Urinary bladder (tissue), 4 donors: Measurements from ENCODE around the gene GART. TPM values are rescaled to one million over a fixed set of nuclear protein-coding genes. Genes with fewer than 3 reads are reported as not detected.

Source experiments
- DNase-seq: peaks from one replicate; pipeline ENCODE4 v3.0.0-alpha.2; 2015; ENCODE audit errors: extremely low spot score
- H3K27ac ChIP-seq: one replicate; pipeline ENCODE4 v1.5.1; 2013; ENCODE audit warnings: low read depth, mild to moderate bottlenecking, moderate library complexity
- H3K36me3 ChIP-seq: one replicate; pipeline ENCODE4 v1.6.1; 2013; ENCODE audit warnings: mild to moderate bottlenecking, moderate library complexity; ENCODE audit not compliant: insufficient read depth
- H3K4me1 ChIP-seq: one replicate; pipeline ENCODE4 v1.6.1; 2013; ENCODE audit warnings: mild to moderate bottlenecking, moderate library complexity; ENCODE audit not compliant: insufficient read depth
- H3K4me3 ChIP-seq: one replicate; pipeline ENCODE4 v1.5.1; 2013; ENCODE audit warnings: low read depth, low read length
- WGBS: extraction: QIAGEN DNeasy Blood & Tissue Kit; methylation state at CpG from one replicate; pipeline ENCODE4 v1.1.7; 2013; 5-methylcytosine and 5-hydroxymethylcytosine counted together
- polyA plus RNA-seq: library from polyadenylated mRNA; stranded (reverse); fragments of 200-250 nt; gene quantifications from one replicate; pipeline ENCODE4 v1.2.3, GENCODE V29; 2013
- total RNA-seq: library from RNA; depleted of rRNA; stranded (reverse); fragments of >200 nt; gene quantifications from one replicate; pipeline ENCODE4 v1.2.3, GENCODE V29; 2014
- donor health status: healthy with polysubstance abuse.
- donor health status: healthy.

Gene GART
- total and polyA plus RNA-seq, 2 donors: 27.3 to 55.7 TPM

DNA sequence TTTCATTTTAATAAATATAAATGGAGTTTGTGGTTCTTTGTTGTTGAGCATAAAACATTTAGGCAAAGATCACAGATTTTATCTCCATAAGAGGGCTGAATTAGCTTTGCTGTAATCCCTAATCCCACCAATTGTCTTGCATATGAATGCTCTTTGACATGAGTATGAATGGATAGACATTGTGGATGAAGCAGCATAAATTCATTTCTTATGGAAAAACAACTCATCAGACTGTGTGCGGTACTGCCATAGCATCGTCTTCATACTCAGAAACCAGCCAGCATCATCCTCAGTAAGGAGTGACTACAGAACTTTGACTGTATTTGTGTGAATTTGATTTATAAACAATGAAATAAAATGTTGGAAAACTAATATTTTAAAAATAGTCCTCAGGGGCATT is 20.5 kb upstream of the GART start:
- H3K4me1 ChIP-seq: no peaks in the 10 kb centered on the region
- WGBS: 95% methylated on average over 2 of the region's 2 CpGs
- no peak overlapping the region for H3K4me3 ChIP-seq
- H3K27ac ChIP-seq: no peak overlapping the region
- DNase-seq: no peak
- peaks cover 10% of the 10 kb centered on the region for H3K36me3 ChIP-seq

DNA sequence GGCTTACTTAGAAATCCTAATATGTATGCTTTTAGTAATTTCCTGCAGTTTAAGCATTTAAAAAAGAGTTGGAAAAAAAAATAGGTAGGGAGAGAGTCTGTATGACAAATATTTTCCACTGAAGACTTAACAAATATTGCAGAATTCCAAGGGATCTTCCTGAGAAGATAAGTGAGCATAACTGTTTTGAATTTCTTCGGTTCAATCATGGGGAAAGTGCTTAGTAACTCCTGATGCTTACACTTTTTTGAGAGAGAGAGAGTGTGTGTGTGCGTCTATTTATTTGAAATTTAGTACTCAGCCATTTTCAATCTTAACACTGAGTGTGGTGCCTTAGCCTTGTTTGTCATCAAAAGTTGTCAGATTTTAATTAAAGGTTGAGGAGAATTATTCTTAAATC is 19.5 kb upstream of the GART start:
- DNase-seq: no peak
- Histone ChIP-seq H3K36me3 (peaks cover 10% of the 10 kb centered on the region), H3K4me1 (no peaks in the 10 kb centered on the region), H3K4me3 (no peak overlapping the region), H3K27ac (no peak overlapping the region)
- 57% methylated on average over 2 of the region's 2 CpGs for WGBS

DNA sequence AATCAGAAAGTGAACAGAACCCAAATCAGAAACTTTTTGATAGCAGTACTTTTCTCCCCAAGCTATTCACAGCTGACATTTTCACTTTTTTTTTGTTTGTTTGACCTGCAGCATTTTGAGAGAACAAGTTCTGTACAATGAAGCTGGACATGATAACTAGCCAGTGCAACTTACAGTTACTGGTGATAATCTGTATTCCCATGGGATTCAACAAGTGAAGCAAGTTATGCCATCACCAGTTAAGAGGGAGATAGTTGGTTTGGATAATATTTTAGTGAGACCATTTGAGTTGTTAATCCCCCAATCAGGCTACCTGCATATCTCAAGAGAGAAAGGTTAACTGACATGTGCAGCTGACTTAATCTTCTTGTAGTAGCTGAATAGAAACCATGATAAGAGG is 19.0 kb upstream of the GART start:
- Histone ChIP-seq H3K36me3 (peaks cover 10% of the 10 kb centered on the region), H3K4me3 (no peak overlapping the region), H3K4me1 (no peaks in the 10 kb centered on the region), H3K27ac (no peak overlapping the region)
- DNase-seq: no peak

DNA sequence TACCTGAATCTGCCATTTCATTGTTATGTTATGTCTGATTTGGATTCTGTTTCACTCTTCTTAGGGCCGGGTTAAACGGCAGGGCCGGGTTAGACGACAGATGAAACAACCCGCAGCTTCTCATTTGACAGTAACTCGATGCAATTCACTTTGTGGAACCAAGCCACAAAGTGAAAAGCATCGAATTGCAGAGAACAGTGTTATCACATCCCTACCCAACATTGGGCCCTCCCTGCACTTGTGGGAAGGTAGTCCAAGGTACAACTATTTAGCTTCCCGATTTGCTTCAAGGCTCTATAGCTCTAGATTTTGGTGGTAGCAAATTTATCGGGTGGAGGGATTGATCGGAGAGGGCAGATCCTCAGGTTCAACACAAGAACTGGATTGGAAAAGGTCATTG is 17.9 kb upstream of the GART start:
- no peak overlapping the region for H3K27ac ChIP-seq
- no peak for DNase-seq
- no peak overlapping the region for H3K4me3 ChIP-seq
- peaks cover 10% of the 10 kb centered on the region for H3K36me3 ChIP-seq
- H3K4me1 ChIP-seq: no peaks in the 10 kb centered on the region
- 92% methylated on average over 10 of the region's 10 CpGs for WGBS

DNA sequence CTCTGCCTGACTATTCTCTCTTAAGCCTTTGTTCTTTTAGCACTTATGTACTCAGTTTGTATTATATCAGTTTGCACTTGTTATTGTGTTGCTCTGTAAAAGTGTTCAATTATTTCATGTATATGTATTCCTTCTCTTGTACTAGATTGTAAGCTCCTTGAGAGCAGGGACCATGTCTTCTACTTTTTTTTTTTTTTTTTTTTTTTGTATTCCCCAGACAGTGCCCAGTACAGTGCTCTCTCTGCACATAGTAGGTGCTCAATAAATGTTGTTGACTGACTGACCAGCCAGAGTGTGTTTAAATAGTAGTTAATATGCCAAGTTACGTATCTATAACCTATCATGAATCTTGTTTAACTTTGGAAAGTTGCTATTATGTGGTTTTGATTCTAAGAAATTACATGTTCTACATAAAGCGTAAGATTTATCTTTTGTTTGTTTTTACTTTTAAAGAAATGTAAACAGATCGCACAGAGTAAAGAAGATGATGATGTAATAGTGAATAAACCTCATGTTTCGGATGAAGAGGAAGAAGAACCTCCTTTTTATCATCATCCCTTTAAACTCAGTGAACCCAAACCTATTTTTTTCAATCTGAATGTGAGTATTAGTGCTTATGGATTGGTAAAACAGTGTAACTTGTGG is 17.0 kb upstream of the GART start:
- no peak for DNase-seq
- 49% methylated on average over 4 of the region's 4 CpGs for WGBS
- Histone ChIP-seq H3K4me1 (no peaks in the 10 kb centered on the region), H3K36me3 (peaks cover 10% of the 10 kb centered on the region), H3K27ac (no peak overlapping the region), H3K4me3 (no peak overlapping the region)

DNA sequence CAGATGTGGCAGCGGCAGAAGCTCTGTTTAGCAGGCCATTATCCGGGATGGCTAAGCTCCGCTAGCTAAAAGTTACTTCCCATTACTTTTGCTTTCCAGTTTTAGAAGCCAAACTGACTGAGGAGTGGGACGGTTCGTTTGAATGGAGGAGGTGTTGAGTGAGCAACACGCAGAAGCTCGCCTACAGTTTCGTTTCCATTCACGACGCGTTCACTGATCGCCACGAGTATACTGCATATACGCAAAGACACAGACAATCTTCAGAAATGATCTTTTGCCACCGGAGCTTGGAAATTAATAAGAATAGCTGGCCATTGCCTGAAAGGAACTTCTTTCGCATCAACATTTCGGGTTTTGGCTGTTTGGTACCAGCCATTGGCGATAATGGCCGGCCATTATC is 15.5 kb upstream of the GART start:
- Histone ChIP-seq H3K27ac (no peak overlapping the region), H3K36me3 (peaks cover 23% of the 10 kb centered on the region), H3K4me3 (no peak overlapping the region), H3K4me1 (no peaks in the 10 kb centered on the region)
- no peak for DNase-seq
- 96% methylated on average over 19 of the region's 19 CpGs for WGBS

DNA sequence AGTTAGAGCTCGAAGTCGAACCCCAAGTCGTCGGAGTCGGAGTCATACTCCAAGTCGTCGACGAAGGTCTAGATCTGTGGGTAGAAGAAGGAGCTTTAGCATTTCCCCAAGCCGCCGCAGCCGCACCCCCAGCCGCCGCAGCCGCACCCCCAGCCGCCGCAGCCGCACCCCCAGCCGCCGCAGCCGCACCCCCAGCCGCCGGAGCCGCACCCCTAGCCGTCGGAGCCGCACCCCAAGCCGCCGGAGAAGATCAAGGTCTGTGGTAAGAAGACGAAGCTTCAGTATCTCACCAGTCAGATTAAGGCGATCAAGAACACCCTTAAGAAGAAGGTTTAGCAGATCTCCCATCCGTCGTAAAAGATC is 13.0 kb upstream of the GART start:
- Histone ChIP-seq H3K27ac (no peak overlapping the region), H3K4me3 (no peak overlapping the region), H3K36me3 (peaks cover 23% of the 10 kb centered on the region), H3K4me1 (no peaks in the 10 kb centered on the region)
- no peak for DNase-seq
- 98% methylated on average over 32 of the region's 32 CpGs for WGBS

DNA sequence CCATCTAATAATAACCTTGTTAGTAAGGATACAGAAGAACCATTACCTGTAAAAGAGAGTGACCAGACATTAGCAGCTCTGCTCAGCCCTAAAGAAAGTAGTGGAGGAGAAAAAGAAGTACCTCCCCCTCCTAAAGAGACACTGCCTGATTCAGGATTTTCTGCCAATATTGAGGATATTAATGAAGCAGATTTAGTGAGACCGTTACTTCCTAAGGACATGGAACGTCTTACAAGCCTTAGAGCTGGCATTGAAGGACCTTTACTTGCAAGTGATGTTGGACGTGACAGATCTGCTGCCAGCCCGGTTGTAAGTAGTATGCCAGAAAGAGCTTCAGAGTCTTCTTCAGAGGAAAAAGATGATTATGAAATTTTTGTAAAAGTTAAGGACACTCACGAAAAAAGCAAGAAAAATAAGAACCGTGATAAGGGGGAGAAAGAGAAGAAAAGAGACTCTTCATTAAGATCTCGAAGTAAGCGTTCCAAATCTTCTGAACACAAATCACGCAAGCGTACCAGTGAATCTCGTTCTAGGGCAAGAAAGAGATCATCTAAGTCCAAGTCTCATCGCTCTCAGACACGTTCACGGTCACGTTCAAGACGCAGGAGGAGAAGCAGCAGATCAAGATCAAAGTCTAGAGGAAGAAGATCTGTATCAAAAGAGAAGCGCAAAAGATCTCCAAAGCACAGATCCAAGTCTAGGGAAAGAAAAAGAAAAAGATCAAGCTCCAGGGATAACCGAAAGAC is 12.5 kb upstream of the GART start:
- Histone ChIP-seq H3K27ac (no peak overlapping the region), H3K4me1 (no peaks in the 10 kb centered on the region), H3K4me3 (no peak overlapping the region), H3K36me3 (peaks cover 23% of the 10 kb centered on the region)
- no peak for DNase-seq
- 96% methylated on average over 18 of the region's 18 CpGs for whole genome bisulfite sequencing

DNA sequence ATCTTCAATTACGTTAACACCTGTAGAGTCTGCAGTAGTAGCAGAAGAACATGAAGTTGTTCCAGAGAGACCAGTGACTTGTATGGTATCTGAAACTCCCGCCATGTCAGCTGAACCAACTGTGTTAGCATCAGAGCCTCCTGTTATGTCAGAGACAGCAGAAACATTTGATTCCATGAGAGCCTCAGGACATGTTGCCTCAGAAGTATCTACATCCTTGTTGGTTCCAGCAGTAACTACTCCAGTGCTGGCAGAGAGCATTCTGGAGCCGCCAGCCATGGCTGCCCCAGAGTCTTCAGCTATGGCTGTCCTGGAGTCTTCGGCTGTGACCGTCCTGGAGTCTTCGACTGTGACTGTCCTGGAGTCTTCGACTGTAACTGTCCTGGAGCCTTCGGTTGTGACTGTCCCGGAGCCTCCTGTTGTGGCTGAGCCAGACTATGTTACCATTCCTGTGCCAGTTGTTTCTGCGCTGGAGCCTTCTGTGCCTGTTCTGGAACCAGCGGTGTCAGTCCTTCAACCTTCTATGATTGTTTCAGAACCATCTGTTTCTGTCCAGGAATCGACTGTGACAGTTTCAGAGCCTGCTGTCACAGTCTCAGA is 11.2 kb upstream of the GART start:
- no peak for DNase-seq
- H3K27ac ChIP-seq: no peak overlapping the region
- no peak overlapping the region for H3K4me3 ChIP-seq
- peaks cover 23% of the 10 kb centered on the region for H3K36me3 ChIP-seq
- H3K4me1 ChIP-seq: no peaks in the 10 kb centered on the region
- 98% methylated on average over 12 of the region's 12 CpGs for WGBS

DNA sequence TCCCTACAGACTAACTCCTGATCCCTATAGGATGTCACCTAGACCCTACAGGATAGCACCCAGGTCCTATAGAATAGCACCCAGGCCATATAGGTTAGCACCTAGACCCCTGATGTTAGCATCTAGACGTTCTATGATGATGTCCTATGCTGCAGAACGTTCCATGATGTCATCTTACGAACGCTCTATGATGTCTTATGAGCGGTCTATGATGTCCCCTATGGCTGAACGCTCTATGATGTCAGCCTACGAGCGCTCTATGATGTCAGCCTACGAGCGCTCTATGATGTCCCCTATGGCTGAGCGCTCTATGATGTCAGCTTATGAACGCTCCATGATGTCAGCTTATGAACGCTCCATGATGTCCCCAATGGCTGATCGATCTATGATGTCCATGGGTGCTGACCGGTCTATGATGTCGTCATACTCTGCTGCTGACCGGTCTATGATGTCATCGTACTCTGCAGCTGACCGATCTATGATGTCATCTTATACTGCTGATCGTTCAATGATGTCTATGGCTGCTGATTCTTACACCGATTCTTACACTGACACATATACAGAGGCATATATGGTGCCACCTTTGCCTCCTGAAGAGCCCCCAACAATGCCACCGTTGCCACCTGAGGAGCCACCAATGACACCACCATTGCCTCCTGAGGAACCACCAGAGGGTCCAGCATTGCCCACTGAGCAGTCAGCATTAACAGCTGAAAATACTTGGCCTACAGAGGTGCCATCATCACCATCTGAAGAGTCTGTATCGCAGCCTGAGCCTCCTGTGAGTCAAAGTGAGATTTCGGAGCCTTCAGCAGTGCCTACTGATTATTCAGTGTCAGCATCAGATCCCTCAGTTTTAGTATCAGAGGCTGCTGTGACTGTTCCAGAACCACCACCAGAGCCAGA is 10.4 kb upstream of the GART start:
- no peak for DNase-seq
- no peak overlapping the region for H3K27ac ChIP-seq
- WGBS: 98% methylated on average over 24 of the region's 24 CpGs
- peaks cover 21% of the 10 kb centered on the region for H3K36me3 ChIP-seq
- H3K4me1 ChIP-seq: no peaks in the 10 kb centered on the region
- no peak overlapping the region for H3K4me3 ChIP-seq

DNA sequence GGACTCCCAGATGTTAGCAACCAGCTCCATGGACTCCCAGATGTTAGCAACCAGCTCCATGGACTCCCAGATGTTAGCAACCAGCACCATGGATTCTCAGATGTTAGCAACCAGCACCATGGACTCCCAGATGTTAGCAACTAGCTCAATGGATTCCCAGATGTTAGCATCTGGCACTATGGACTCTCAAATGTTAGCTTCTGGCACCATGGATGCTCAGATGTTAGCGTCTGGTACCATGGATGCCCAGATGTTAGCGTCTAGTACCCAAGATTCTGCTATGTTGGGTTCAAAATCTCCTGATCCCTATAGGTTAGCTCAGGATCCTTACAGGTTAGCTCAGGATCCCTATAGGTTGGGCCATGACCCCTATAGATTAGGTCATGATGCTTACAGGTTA is 9.7 kb upstream of the GART start:
- peaks cover 21% of the 10 kb centered on the region for H3K36me3 ChIP-seq
- 100% methylated on average over 2 of the region's 2 CpGs for WGBS

DNA sequence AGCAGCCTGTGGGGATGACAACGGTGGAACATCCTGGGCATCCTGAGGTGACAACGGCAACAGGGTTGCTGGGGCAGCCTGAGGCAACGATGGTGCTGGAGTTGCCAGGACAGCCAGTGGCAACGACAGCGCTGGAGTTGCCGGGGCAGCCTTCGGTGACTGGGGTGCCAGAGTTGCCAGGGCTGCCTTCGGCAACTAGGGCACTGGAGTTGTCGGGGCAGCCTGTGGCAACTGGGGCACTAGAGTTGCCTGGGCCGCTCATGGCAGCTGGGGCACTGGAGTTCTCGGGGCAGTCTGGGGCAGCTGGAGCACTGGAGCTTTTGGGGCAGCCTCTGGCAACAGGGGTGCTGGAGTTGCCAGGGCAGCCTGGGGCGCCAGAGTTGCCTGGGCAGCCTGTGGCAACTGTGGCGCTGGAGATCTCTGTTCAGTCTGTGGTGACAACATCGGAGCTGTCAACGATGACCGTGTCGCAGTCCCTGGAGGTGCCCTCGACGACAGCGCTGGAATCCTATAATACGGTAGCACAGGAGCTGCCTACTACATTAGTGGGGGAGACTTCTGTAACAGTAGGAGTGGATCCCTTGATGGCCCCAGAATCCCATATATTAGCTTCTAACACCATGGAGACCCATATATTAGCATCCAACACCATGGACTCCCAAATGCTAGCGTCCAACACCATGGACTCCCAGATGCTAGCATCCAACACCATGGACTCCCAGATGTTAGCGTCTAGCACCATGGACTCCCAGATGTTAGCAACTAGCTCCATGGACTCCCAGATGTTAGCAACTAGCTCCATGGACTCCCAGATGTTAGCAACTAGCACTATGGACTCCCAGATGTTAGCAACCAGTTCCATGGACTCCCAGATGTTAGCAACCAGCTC is 9.1 kb upstream of the GART start:
- H3K4me3 ChIP-seq: no peak overlapping the region
- peaks cover 21% of the 10 kb centered on the region for H3K36me3 ChIP-seq
- 98% methylated on average over 23 of the region's 23 CpGs for WGBS
- DNase-seq: no peak
- H3K4me1 ChIP-seq: no peaks in the 10 kb centered on the region
- H3K27ac ChIP-seq: no peak overlapping the region

More for the DNA sequence above, 9.7 kb upstream of the GART start:
- Histone ChIP-seq H3K27ac (no peak overlapping the region), H3K4me1 (no peaks in the 10 kb centered on the region), H3K4me3 (no peak overlapping the region)
- DNase-seq: no peak
